GM13977 (cell line): Measurements from ENCODE around the gene XPO5.
"Not testable (repeated sequence)": the region's sequence is repeated elsewhere in the genome, so short reads cannot be mapped to it uniquely, and the experiment has no call there.

Source experiments
- DNase-seq: peaks from one replicate; pipeline ENCODE4 v3.0.0; 2012; ENCODE audit warnings: low spot score
- CTCF ChIP-seq: IDR thresholded peaks from 2 replicates; pipeline ENCODE4 v1.5.1; 2012; ENCODE audit warnings: mild to moderate bottlenecking, control low read depth; ENCODE audit not compliant: insufficient read depth; ENCODE audit errors: extremely low read depth, missing control alignments
- in situ Hi-C: fragments of 300-500 bp; cut with MboI; formaldehyde crosslinking; loops from one replicate; pipeline ENCODE4 v1.12.0; 2022; ENCODE audit warnings: low sequenced_read_pairs, low pct_unique_long_range_greater_than_20kb, mixed read lengths, inconsistent platforms; ENCODE audit not compliant: unreplicated experiment

Gene XPO5

DNA sequence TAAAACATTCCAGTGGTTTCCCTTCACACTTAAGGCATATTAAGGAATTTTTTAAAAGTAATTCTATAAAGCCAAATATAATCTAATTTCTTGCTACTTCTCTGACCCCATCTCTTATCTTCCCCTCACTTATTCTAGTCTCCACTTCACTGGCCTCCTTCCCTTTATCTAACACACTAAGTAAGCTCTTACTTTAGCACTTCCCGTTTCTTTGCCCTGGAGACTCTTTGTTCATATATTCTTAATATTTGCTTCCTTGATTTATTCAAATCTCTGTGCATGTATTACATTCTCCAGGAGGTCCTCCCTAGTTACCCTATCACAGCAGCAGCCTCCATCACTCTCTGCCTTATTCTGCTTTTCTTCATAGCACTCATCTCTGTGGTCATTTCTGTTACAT lies 33.0 kb upstream of the XPO5 start:
- DNase-seq: no peak
- in situ Hi-C loops: no loop called here
- TF ChIP-seq CTCF: no peak

DNA sequence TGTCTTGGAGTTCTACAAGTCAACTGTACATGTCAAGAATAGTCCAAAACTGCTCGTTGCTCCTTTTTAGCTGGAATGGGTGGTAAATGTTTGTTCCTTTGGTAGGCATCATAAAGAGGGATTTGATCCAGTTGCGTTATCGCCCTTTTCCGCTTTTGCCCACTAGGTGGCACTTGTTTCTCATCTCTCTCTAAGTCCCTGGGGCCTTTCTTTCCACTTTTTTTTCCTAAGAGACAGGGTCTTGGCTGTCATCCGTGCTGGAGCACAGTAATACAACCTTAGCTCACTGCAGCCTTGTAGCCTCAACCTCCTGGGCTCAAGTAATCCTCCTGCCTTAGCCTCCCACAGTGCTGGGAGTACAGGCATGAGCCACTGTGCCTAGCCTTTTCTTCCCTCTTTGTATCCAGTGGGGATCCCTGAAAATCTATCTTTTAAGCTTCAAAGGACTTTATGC lies 32.5 kb upstream of the XPO5 start:
- in situ Hi-C loops: no loop called here

DNA sequence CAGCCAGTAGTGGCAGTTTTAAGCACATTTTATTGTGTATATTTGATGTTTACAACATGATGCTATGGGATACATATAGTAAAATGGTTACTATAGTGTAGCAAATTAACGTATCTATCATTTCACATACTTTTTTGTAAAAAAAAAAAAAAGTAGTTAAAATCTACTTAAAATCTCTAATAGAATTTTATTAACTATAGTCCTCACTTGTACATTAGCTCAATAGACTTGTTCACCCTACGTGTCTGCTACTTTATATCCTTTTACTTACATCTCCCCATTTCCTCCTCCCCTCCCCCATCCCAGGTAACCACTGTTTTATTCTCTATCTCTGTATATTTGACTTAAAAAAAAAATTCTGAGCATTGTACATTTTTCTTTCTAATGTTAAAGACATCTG lies 30.2 kb upstream of the XPO5 start:
- in situ Hi-C loops: no loop called here
- no peak for DNase-seq
- no peak for TF ChIP-seq CTCF

More for the DNA sequence above, 32.5 kb upstream of the XPO5 start:
- TF ChIP-seq CTCF: peak; percentile 70
- DNase-seq: peak; percentile 48

DNA sequence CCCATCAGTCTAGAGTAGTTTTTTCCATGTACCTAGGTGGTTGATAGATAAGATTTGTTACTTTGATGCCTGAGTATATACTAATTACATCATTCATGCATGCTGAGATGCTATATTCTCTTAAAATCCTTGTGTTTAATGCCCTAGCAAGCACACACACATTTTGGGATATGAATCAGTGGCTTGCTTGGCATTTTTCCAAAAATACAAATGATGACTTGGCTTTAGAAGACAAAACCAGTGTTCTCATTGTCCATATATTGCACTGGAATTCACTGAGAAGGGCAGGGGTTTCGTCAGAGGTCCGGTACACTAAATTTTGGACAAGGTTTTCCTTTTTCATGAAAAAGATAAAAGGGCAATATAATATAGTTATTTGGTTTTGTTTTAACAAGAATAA lies 28.3 kb upstream of the XPO5 start:
- in situ Hi-C loops: no loop called here
- TF ChIP-seq CTCF: no peak
- DNase-seq: no peak

DNA sequence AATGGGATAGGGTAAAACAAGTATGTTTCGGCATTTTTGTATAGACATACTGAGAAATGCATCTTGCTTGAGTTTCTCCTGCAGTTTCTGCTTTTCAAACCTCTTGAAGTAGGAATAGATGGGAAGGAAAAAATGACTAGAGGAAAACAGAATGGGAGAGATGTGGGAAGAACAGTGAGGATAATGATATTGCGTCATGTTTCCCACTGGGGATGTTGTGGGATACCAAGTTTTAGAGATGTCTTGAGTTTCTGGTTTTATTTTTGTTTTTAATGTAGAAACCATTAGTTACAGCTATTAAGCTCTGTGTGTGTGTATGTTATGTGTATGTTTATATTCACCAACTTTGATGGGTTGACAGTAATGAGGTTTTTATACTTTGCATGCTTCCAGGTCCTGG lies 24.8 kb upstream of the XPO5 start:
- DNase-seq: no peak
- in situ Hi-C loops: no loop called here
- no peak for TF ChIP-seq CTCF

- DNase-seq: no peak
- TF ChIP-seq CTCF: no peak
- in situ Hi-C loops: no loop called here
Observed at GRCh38 chr6:43593938-43594337, 18.1 kb upstream of the XPO5 start.

DNA sequence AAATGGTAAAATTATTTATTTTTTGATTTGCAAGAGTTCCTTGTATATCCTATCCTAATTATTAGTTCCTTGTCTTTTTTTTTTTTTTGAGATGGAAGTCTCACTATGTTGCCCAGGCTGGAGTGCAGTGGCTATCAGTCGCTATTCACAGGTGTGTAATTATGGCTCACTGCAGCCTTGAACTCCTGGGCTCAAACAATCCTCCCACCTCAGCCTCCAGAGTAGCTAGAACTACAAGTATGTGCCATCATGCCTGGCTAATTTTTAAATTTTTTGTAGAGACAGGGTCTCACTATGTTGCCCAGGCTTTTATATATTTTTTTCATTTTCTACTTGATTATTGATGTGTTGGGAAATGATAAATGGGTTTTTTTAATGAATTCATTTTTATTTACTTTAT lies 13.7 kb upstream of the XPO5 start:
- DNase-seq, in situ Hi-C loops: not testable (repeated sequence)
